Measurements from ENCODE around the gene VPS51.

The VPS51 gene

DNA sequence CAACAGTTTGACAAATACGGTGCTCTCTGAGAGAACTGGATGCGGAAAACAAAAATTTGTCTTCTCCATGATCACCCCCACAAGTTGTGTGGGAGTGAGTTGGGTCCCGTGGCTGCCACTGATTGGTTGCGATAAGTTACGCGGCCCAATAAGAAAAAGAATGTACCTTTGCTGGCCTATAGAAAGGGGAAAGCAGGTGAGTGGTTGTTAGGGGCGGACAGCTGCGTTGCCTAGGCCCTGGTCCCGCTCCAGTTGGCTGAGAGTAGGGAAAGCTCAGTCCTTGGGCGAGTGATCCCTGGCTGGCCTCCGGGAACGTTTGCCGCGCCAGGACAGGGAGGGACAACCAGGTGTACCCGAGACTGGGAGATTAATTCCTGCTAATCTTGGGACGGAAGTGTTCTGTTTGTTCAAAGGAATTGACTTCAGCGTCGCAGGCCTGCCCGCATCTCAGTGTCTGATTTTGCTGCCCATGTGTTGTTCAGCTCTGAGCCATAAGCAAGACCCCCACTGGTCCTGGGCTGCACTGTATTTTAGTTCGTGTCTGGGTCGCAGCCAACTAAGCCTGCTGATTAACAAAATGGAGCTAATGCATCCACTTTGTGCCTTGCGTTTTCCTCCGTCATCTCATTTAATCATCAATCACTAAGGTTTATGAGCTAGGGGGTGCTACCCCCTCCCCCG lies 39.1 kb downstream of the VPS51 start:
- TF ChIP-seq, protein P1, sequence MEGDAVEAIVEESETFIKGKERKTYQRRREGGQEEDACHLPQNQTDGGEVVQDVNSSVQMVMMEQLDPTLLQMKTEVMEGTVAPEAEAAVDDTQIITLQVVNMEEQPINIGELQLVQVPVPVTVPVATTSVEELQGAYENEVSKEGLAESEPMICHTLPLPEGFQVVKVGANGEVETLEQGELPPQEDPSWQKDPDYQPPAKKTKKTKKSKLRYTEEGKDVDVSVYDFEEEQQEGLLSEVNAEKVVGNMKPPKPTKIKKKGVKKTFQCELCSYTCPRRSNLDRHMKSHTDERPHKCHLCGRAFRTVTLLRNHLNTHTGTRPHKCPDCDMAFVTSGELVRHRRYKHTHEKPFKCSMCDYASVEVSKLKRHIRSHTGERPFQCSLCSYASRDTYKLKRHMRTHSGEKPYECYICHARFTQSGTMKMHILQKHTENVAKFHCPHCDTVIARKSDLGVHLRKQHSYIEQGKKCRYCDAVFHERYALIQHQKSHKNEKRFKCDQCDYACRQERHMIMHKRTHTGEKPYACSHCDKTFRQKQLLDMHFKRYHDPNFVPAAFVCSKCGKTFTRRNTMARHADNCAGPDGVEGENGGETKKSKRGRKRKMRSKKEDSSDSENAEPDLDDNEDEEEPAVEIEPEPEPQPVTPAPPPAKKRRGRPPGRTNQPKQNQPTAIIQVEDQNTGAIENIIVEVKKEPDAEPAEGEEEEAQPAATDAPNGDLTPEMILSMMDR (conservative IDR thresholded peaks at IDR 0.05) = no peak

DNA sequence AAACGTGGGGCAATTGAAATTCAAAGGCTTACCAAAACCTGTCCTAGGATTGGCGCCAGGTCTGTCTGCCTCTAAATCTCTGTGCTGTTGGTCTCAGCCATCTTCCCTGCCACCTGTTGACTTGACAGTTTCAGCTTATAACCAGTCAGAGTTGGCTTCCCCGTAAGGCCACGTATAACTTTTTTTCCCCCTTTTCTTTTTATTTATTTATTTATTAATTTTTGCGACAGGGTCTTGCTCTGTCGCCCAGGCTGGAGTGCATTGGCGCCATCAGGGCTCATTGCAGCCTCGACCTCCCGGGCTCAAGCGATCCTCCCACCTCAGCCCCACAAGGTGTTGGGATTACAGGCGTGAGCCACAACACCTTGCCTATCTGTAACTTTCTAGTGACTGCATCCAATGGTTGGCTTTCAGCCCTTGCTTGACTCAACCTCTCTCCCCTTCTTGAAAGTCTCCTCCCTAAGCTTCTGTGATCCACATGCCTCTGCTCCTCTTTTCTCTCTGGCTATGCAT lies 39.7 kb downstream of the VPS51 start:
- TF ChIP-seq, protein P1 (conservative IDR thresholded peaks at IDR 0.05) = no peak
- peak overlapping the region; percentile 100 for H3K27ac ChIP-seq

More for the DNA sequence above, 39.1 kb downstream of the VPS51 start:
- H3K27ac ChIP-seq = peak overlapping the region; percentile 100

DNA sequence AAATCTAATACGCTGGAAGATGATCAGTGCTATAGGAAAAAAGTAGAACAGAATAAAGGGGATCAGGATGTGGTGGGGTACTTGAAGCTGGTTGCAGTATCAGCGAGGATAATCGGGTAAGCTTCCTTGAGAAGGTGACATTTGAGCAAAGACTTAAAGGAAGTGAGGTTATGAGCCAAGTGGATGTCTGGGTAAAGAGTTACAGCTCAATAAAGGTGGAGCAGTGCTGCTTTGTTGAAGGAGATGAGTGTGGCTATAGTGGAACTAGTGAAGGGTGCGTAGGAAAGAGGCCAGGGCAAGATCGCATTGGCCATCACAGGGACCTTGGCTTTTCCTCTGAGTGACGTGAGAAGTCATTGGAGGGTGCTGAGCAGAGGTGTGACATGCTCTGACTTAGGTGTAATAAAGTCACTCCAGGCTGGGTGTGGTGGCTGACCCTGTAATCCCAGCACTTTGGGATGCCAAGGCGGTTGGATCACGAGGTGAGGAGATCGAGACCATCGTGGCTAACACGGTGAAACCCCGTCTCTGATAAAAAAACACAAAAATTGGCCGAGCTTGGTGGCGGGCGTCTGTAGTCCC lies 40.6 kb downstream of the VPS51 start:
- TF ChIP-seq, protein P1 (conservative IDR thresholded peaks at IDR 0.05) = no peak
- peak overlapping the region; percentile 100 for H3K27ac ChIP-seq

DNA sequence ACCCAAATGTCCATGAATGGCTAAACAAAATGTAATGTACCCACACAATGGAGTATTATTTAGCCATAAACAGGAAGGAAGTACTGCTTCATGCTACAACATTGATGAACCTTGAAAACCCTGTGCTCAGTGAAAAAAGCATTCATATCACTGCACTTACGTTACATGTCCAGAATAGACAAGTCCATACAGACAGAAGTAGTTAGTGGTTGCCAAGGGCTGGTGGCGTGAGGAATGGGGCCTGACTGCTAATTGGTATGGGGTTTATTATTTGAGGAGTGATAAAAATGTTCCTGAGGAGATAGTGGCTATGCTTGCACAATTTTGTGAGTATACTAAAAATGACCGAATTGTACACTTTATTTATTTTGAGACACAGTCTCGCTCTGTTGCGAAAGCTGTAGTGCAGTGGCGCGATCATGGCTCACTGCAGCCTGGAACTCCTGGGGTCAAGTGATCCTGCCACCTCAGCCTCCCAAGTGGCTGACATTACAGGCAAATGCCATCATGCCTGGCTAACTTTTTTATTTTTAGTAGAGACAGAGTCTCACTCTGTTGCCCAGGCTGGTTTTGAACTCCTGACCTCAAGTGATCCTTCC lies 46.0 kb downstream of the VPS51 start:
- TF ChIP-seq, protein P1 (conservative IDR thresholded peaks at IDR 0.05) = no peak
- H3K27ac ChIP-seq = no peak overlapping the region

DNA sequence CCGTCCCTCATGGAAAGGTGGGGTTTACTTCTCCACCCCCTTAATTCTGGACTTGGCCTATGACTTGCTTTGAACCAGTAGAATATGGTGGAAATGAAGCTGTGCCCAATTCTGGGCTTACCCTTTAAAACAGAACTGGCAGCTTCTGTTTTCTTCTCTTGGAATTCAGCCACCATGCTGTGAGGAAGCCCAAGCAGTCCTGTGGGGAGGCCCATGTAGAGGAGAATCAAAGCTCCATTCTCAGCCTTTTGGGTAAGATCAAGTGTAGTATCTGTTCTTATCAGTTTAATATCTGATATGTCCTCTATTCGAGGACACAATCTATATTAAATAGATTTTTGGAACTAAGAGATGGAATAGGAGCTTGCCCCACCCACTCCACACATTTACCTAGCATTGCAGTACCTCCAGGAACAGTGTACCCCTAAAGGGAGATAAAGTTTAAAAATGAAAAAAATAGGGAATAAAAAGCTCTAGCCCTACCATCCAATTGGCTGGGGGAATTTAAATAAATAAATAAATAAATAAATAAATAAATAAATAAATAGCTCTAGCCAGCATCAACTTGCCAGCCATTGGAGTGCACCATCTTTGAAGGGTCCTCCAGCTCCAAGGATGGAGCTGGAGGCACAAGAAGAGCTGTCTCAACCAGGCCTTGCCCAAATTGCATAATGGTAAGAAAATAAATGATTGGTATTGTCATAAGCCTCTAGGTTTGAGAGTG lies 51.5 kb downstream of the VPS51 start:
- TF ChIP-seq, protein P1 (conservative IDR thresholded peaks at IDR 0.05) = no peak
- H3K27ac ChIP-seq = no peak overlapping the region

DNA sequence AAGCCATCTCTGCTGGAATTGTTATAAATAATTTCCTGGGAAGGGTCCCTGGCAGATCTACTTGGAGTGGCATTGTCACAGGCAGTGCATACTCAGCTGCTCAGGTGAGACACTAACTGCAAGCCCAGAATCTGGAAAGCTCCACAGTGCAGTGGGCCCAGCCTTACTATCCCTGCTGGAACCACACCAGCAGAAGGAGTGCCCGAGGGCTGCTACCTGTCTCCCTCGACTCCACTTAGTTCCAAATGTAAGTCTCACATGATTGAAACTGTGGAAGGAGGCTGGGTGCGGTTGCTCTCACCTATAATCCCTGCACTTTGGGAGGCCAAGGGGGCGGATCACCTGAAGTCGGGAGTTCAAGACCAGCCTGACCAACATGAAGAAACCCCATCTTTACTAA lies 52.6 kb downstream of the VPS51 start:
- H3K27ac ChIP-seq = no peak overlapping the region
- TF ChIP-seq, protein P1 (conservative IDR thresholded peaks at IDR 0.05) = no peak

DNA sequence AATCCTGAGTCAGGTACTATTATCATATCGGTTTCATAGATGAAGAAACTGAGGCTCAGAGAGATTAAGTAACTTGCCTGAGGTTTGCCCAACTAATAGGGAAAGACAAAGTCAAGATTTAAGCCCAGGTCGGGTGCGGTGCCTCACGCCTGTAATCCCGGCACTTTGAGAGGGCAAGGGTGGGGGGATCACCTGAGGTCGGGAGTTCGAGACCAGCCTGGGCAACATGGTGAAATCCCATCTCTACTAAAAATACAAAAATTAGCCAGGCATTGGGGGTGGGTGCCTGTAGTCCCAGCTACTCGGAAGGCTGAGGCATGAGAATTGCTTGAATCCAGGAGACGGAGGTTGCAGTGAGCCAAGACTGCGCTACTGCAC lies 54.1 kb downstream of the VPS51 start:
- peak overlapping the region; percentile 32 for H3K27ac ChIP-seq

Data from VCaP (cell line).